ENCODE results near the gene CST3.

DNA sequence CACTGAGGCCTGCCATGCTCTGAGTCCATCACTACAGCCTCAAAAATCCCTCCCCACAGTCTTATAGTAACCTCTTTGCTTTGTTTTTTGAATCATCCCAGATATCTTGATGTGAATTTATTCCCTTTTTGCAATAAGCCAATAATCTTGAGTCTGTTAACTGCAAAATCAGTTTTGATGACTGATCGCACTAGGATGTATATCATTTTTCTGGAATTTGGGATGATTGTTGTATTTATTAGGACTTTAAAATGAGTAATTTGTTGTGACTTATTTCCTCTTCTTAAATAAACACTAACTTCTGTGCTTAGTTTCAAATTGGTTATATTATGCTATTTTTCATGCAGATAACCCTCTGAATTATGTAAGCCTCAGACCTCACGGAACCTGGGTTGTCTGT lies 45.5 kb upstream of the CST3 start:
- TF ChIP-seq, protein P1, sequence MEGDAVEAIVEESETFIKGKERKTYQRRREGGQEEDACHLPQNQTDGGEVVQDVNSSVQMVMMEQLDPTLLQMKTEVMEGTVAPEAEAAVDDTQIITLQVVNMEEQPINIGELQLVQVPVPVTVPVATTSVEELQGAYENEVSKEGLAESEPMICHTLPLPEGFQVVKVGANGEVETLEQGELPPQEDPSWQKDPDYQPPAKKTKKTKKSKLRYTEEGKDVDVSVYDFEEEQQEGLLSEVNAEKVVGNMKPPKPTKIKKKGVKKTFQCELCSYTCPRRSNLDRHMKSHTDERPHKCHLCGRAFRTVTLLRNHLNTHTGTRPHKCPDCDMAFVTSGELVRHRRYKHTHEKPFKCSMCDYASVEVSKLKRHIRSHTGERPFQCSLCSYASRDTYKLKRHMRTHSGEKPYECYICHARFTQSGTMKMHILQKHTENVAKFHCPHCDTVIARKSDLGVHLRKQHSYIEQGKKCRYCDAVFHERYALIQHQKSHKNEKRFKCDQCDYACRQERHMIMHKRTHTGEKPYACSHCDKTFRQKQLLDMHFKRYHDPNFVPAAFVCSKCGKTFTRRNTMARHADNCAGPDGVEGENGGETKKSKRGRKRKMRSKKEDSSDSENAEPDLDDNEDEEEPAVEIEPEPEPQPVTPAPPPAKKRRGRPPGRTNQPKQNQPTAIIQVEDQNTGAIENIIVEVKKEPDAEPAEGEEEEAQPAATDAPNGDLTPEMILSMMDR (IDR thresholded peaks at IDR 0.05; ENCODE audit: poor library complexity): no peak
- TF ChIP-seq EZH2 (IDR thresholded peaks at IDR 0.05; ENCODE audit: borderline replicate concordance) (no peak), EZH2phosphoT487 (IDR thresholded peaks at IDR 0.05; ENCODE audit: low read depth, severe bottlenecking, unreplicated experiment) (no peak)
